NCI-H146 treated with DMSO at 0.1 percent for 48 hours (cell line): ENCODE results near the gene OVAAL.
A peak's percentile ranks its signal among the peaks of the same experiment; 100 is the strongest.

ENCODE experiments used
- DNase-seq: peaks from one replicate; lab custom pipeline; 2025; ENCODE audit not compliant: unreplicated experiment; lab: John Stamatoyannopoulos, UW

Gene OVAAL

DNA sequence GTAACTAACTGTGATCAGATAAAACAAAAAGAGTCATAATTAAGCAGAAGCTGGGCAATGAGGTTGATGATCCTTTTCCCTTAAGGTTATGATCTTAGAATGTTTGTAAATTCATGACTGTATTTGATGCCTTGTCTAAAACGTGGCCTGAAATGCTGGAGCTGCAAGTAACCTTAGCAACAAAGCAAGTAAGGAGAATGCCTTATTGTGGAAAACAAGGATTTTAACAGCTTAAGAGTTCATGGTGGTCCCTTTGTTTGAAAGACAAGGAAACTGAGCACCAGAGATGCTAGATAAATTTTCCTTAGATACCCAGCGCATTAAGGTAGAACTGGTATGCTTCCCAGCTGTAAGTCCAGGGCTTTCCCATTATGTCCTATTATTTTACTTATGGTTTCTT, 47.4 kb downstream of the OVAAL start:
- DNase-seq: no peak

DNA sequence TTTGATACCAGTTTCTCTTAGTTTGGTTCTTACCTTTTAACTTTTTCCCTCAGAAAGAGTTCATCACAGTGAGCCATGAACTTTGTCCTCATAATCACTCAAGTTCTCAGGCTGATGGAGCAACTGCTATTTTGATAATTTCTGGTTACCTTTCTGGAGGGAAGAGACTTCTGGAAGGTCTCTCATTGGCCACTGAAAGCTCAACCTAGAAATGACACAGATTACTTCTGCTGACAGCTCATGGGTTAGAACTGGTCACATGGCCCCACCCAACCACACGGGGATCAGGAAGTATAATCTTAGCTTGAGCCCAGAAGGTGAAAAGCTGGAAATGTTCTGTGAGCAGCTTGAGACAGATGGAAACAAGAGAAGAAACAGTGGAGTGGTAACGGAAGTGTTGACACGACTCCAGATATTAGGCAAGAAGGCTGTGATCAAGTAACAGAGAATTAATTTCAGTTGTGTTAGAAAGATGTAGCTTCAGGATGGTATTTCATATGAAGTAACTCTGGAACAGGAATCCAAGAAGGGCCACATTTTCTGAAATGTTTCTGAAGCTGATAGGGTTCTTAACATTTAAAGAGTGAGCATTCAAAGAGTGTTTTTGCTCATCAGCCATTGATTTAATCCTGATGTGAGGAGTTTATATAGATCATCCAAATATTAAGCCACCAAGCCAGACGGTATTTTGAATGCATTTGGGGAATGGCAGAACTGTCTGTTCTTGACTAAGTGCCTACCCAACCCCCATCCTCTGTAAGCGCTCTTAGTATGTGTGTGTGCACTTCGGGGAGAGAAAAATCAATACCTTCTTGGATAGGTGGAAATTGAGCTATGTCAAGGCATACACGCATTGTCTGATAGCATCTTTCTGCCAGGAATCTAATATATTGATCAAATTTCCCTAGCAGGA, 51.1 kb downstream of the OVAAL start:
- DNase-seq: peak; percentile 39

GRCh38 chr1:180610556-180611015, 51.8 kb downstream of the OVAAL start:
- no peak for DNase-seq

DNA sequence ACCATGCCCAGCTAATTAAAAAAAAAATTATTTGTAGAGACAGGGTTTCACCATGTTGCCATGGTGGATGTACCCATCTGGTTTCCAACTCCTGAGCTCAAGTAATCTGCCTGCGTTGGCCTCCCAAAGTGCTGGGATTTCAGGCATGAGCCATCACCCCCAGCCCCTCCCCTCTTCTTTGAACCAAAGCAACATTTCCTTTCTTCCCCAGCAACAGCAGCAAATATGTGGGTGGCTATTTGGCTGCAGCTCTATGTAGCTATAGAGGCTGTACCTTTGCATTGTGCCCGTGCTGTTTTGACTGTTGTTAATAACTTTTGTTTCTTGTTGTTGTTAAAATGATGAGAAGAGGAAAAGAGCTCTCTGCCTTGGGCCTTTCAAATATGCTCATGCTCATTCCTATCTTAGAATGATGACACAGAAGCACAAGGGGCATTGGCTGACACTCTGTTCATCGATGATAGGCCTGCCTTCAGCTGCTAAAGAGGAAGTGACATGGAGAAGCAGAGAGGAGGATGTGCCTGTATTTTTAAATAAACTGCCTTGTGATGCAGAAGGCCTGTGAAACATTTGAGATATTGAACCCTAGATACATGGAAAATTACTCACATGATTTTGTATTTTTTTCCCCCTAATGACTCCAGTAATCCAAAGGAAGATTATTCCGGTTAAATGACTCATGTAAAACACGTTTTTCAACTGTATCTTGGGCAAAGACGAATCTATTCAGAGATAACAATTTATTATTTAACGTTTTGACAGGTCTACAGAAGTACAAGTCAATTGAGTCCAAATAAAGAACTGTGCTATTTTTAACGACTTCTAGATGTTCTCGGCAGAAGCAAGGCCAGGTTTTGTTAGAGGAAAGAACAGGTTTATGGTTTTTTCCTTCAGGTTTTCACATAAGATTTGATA, 52.5 kb downstream of the OVAAL start:
- DNase-seq: peak; percentile 44

DNA sequence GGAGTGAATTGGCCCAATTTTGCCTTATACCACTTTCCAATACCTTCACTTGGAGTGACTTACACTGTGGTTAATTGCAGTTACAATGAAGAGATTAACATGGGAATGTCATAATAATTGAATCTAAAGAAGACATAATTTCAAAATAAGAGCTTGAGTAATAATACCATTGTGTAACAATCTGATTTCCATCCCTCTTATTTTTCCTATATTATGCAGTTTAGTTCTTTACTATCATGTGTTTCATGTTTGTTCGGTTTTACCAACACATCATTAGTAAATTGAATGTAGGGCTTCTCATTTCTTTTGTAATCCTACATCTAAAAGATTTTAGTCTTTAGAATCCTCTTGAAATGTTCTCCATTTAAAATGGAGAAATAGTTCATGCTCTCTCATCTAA, 53.9 kb downstream of the OVAAL start:
- no peak for DNase-seq

GRCh38 chr1:180614730-180615129, 56.0 kb downstream of the OVAAL start:
- DNase-seq: no peak

DNA sequence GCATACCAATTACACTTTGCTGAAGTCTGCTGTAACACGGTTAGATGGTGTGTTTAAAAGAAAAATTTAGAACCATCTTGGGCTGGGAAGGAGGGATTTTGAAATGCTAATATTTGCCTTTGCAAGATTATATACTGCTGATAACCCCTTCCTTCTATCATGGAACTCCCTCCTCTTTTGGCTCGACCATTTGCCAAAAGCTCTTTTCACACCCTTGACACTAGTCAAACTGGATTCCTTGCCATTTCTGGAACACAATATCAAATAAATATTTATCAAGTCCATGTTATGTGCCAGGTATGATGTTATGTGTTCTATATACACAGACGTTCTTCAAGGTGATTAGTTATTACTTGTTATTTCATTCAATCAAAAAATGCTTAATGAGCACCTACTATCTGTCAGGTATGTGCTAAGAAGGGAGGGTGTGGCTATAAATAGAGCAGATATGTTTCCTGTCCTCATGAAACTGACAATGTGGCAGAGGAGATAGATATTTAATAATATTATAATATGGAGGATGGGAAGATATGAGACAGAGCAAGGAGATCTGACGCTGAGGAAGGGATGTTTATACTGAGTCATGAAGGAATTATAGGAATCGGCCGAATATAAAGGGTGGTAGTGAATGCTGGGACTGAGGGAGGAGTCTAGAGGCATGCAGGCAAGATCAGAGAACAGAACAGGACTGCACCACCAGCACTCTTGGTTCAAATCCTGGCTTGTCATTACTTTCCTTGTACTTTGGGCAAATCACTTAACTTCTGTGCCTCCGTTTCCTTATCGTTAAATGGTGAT, 56.9 kb downstream of the OVAAL start:
- no peak for DNase-seq
